Effector memory CD4-positive, alpha-beta T cell (primary cell): ENCODE results near the gene PDXK.
"Not testable (repeated sequence)": the region's sequence is repeated elsewhere in the genome, so short reads cannot be mapped to it uniquely, and the experiment has no call there.

Experiments
- DNase-seq, 3 donors: peaks; one replicate each; pipeline ENCODE4 v3.0.0-alpha.2; 2020
- H3K27ac ChIP-seq: 2 replicates; pipeline ENCODE4 v1.7.0; 2013; ENCODE audit warnings: mild to moderate bottlenecking, low read length, moderate library complexity; ENCODE audit not compliant: insufficient read depth, poor library complexity, severe bottlenecking
- H3K27me3 ChIP-seq: replicated peaks from 2 replicates; pipeline ENCODE4 v1.7.0; 2013; ENCODE audit warnings: mild to moderate bottlenecking, low read length; ENCODE audit not compliant: insufficient read depth, control insufficient read depth, poor library complexity, severe bottlenecking
- H3K36me3 ChIP-seq: 2 replicates; pipeline ENCODE4 v1.7.0; 2013; ENCODE audit warnings: mild to moderate bottlenecking, low read length, moderate library complexity; ENCODE audit not compliant: control insufficient read depth, insufficient read depth
- H3K4me1 ChIP-seq: 2 replicates; pipeline ENCODE4 v1.7.0; 2013; ENCODE audit warnings: low read length, mild to moderate bottlenecking; ENCODE audit not compliant: control insufficient read depth, insufficient read depth, poor library complexity, severe bottlenecking
- H3K4me3 ChIP-seq: 2 replicates; pipeline ENCODE4 v1.7.0; 2013; ENCODE audit warnings: low read length, low read depth, mild to moderate bottlenecking; ENCODE audit not compliant: insufficient read depth, poor library complexity, severe bottlenecking
- H3K9me3 ChIP-seq: 2 replicates; pipeline ENCODE4 v1.7.0; 2013; ENCODE audit warnings: mild to moderate bottlenecking, low read length, moderate library complexity; ENCODE audit not compliant: control insufficient read depth

The PDXK gene

DNA sequence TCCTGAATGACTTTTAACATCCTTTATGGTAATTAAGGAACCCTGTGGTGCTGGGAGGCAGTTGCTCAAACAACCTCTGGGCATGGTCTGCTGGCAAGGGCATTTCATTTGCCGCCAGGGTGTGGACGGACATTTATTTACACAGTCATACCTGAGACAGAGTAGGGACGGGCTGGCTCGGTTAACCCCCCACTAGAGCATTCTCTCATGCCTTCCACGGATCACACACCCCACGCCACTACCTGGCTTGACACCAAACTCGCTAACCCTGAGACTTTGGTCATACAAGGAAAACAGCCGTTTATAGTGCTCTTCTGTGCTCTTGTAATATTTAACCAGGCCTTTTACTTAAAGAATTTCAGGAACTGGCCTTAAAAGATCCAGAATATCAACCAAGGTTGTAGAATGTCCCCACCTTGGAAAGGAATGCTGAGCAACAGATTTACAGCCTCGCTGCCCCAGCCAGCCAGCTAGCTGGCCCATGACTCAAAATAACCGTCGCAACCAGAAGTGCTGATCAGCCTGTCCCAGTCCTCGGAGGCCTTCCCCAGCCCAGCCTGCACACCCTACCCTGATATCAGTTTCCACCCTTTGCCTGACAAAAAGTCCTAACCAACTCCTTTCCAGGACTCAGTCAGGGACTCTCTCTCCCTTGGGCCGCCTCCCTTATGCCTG lies 6.5 kb upstream of the PDXK start:
- no peak overlapping the region for H3K4me3 ChIP-seq
- no peak for DNase-seq
- no peaks in the 10 kb centered on the region for H3K4me1 ChIP-seq
- H3K36me3 ChIP-seq: no peaks in the 10 kb centered on the region
- H3K27ac ChIP-seq: no peak overlapping the region
- H3K9me3 ChIP-seq: no peaks in the 10 kb centered on the region
- no peaks in the 10 kb centered on the region for H3K27me3 ChIP-seq

GRCh38 chr21:43713123-43713522 lies 5.8 kb upstream of the PDXK start:
- not testable (repeated sequence) for DNase-seq, H3K36me3 ChIP-seq

DNA sequence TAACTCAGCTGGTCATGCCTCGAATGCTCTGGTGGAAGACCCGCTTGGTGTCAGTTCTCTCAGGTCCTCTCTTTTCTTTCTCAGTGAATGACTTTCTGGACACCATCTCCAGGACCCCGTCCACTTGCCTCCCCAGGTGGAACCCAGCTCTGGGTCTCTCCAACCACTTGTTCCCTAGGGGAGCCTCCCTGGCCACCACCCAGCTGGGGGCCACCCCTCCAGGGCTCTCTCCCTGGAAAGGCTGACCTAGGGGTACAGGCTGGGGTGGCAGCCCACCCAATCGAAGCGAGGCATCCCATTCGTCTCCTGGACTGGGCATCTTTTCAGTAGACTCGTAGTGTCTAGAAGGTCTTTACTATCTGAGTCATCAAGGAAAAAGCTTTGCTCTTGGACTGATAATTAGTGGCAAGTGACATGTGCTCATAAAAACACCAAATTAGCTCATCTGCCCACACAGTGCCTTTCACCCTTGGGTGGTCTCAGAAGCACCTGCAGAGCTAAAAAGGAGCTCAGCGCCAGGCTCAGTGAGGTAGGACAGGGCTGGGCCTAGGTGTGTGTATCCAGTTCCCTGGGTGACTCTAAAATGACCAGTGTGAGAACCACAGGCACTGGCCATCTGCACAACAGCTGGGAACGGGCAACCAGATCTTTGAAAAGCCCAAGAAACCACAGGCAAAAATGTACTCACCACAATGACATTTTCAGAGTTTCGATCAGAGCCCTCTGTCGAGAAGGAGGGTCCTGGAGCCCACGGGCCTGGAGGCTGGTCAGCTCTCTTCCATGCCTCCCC lies 2.4 kb upstream of the PDXK start:
- Histone ChIP-seq H3K4me3 (no peak overlapping the region), H3K4me1 (peaks cover 17% of the 10 kb centered on the region), H3K9me3 (no peaks in the 10 kb centered on the region), H3K27ac (no peak overlapping the region), H3K27me3 (no peaks in the 10 kb centered on the region), H3K36me3 (no peaks in the 10 kb centered on the region)
- no peak for DNase-seq

More at GRCh38 chr21:43713123-43713522, 5.8 kb upstream of the PDXK start:
- not testable (repeated sequence) for H3K27ac ChIP-seq, H3K4me3 ChIP-seq, H3K27me3 ChIP-seq, H3K4me1 ChIP-seq, H3K9me3 ChIP-seq

GRCh38 chr21:43717166-43717853 lies 1.6 kb upstream of the PDXK start:
- H3K36me3 ChIP-seq: no peaks in the 10 kb centered on the region
- H3K4me3 ChIP-seq: no peak overlapping the region
- peaks cover 17% of the 10 kb centered on the region for H3K4me1 ChIP-seq
- no peaks in the 10 kb centered on the region for H3K27me3 ChIP-seq
- H3K27ac ChIP-seq: no peak overlapping the region
- no peaks in the 10 kb centered on the region for H3K9me3 ChIP-seq
- DNase-seq: no peak

DNA sequence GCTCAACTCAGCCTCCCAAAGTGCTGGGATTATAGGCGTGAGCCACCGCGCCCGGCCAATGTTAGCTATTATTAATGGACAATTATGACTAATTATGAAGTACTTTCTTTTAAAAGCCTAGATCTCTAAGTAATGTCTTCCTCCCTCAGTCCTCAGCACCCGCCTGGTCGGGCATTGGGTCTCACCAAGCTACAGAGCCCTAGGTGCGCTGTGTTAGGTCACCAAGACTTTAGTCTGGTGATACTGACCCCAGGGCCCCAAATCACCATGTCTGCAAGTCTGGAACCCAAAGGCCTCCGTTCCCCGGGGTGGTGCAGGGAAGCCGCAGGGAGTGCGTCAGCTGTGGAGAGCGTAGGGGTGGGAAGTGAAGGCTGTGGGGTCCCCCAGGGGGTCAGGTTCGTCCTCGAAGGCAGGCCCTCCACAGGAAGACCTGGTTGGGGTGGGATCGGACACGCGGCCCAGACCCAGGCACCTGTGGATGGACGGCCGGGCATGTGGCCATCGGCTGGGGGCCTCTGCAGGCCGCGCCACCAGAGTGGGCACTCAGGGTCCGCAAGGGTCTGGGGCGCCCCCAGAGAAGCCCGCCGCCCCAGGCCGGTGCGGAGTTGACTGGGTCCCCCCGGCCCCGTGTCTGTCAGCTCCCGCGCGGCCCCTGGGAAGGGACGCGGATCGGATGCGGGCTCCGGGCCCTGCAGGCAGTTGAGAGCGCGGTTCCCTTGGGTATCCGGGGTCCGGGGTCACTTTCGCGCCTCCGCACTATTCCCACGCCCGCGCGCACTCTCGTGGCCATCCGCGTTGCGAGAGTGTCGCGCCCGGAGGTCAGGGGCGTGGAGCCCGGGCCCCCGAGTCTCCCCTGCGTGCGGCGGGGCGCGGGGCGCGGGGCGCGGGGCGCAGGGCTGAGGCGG lies 710 bp upstream of the PDXK start:
- H3K36me3 ChIP-seq: no peaks in the 10 kb centered on the region
- peak overlapping the region; percentile 68 for H3K4me3 ChIP-seq
- DNase-seq: no peak
- H3K27me3 ChIP-seq: no peaks in the 10 kb centered on the region
- H3K27ac ChIP-seq: peak overlapping the region; percentile 73
- H3K9me3 ChIP-seq: no peaks in the 10 kb centered on the region
- peaks cover 17% of the 10 kb centered on the region for H3K4me1 ChIP-seq

DNA sequence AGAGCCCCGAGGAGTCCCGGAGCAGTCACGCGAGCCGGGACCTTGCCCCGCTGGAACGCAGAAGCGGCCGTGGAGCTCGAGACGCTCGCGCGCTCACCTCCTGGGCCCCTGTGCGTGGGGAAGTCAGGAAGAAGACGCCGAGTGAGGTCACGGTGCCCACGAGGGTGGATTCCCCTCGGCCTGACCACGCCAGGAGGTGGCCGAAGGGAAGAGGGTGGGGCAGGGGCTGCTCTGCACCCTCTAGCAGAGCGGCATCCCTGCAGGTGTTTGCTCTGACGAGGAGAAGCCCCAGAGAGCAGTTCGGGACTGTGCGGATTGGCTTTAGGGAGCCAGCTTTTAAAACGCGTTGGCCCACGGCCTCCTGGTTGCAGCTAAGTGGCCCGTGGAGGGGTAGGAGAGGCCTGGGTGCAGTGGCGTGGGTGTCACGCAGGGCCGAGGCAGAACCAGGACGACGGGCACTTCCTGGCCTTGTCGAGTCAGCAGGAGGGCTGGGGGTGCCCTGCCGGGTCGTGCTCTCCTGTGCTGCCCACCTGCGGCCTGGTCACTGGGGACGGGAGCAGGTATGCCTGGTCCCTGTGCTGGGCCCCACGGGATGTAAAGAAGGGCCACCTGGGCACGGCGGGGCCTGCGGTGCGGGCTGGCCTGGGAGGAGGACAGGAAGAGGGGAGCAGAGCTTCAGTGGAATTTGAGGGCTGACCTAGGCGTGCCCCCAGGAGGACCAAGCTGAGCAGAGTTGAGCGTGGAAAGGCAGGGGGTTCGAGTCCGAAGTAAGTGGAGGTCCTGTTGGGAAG lies 1.0 kb downstream of the PDXK start:
- H3K27ac ChIP-seq: peak overlapping the region; percentile 73
- H3K4me1 ChIP-seq: peaks cover 17% of the 10 kb centered on the region
- DNase-seq: peak in 1 of 3 donors; percentile 10

DNA sequence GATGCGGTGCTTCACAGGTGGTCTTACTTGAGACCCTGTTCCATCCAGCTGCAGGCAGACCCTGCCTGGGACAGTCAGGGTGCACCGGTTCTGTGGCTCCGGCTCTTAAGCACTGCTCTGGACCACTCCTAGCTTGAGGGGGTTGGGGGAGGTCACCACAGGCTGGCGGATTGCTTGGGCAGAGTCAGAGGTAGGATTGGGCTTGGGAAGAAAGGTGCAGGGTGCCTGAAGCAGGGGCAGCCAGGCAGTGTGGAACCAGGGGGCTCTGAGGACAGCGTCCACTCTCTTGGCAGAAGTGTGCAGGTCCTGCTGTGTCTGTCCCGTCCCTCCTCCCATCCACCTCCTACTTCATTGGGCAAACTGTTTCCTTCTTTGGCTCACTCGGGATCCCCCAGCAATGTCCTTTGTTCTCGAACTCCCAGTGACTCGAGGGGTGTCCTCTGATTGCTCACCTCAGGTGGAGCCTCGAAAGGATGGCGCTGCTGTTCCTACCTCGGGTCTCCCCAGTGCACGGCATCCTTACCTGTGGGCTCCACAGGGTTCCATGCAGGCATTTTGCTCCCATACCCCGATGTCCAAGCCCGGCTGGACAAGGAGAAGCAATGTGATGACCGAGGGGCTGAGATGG lies 1.7 kb downstream of the PDXK start:
- Histone ChIP-seq H3K4me3 (peak overlapping the region; percentile 68), H3K27me3 (no peaks in the 10 kb centered on the region), H3K4me1 (peaks cover 17% of the 10 kb centered on the region), H3K27ac (no peak overlapping the region), H3K9me3 (no peaks in the 10 kb centered on the region), H3K36me3 (peaks cover 12% of the 10 kb centered on the region)
- no peak for DNase-seq

More for the DNA sequence above, 1.0 kb downstream of the PDXK start:
- Histone ChIP-seq H3K27me3 (no peaks in the 10 kb centered on the region), H3K36me3 (peaks cover 12% of the 10 kb centered on the region), H3K4me3 (peak overlapping the region; percentile 68), H3K9me3 (no peaks in the 10 kb centered on the region)

DNA sequence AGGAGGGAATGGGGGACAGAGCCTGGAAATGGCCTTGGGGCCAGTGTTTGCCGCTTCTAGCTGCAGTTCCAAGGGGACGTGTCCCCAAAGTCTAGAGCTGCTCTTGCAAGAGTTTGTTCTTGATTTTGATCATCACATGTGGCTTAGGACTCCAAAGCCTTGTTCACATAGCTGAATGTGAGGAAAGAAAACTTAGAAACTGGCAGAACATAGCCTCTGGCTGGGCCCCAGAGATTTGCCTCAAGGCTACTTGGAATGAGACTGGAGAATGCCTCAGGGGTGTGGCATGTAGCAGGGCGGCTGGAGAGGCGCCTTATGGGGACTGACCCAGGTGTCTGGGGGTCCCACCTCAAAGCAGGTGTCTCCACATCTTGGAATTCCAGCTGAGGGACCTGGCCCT lies 2.3 kb downstream of the PDXK start:
- H3K4me1 ChIP-seq: peaks cover 17% of the 10 kb centered on the region
- H3K4me3 ChIP-seq: no peak overlapping the region
- H3K36me3 ChIP-seq: peaks cover 12% of the 10 kb centered on the region
- no peak for DNase-seq
- H3K9me3 ChIP-seq: no peaks in the 10 kb centered on the region
- no peaks in the 10 kb centered on the region for H3K27me3 ChIP-seq
- H3K27ac ChIP-seq: no peak overlapping the region
